Right lobe of liver (tissue), 6 donors: ENCODE results near the gene ADAM23. TPM values are rescaled to one million over a fixed set of nuclear protein-coding genes. Genes with fewer than 3 reads are reported as not detected.

ENCODE experiments used
- ATAC-seq, 4 donors: fragments of 200-7000 bp; cut with Tn5 transposase; one replicate each; pipeline ENCODE4 v1.9.1; 2020; ENCODE audit warnings: mild to moderate bottlenecking in 4 of 4, moderate library complexity in 4 of 4
- DNase-seq, 3 donors: peaks; one replicate each; pipeline ENCODE4 v3.0.0-alpha.2; 2020
- H3K27ac ChIP-seq, 3 donors: fragments of 200-600 bp; one replicate each; pipeline ENCODE4 v1.8.0; 2022
- H3K27me3 ChIP-seq, 2 donors: fragments of 200-600 bp; one replicate each; pipeline ENCODE4 v1.8.0; 2022
- H3K36me3 ChIP-seq, 4 donors: fragments of 200-600 bp; sonication (generic) in 1 of 4; one replicate each; pipeline versions ENCODE4 v1.5.1 to v1.8.0; 2017 to 2022; ENCODE audit warnings: control low read depth in 1 of 4
- H3K4me1 ChIP-seq, 4 donors: fragments of 200-600 bp; sonication (generic) in 1 of 4; one replicate each; pipeline versions ENCODE4 v1.5.1 to v1.8.0; 2017 to 2022; ENCODE audit warnings: control low read depth in 1 of 4
- H3K4me3 ChIP-seq, 3 donors: fragments of 200-600 bp; one replicate each; pipeline ENCODE4 v1.8.0; 2022
- H3K9me3 ChIP-seq, 4 donors: fragments of 200-600 bp; sonication (generic) in 1 of 4; one replicate each; pipeline versions ENCODE4 v1.5.1 to v1.8.0; 2017 to 2022; ENCODE audit warnings: control low read depth in 1 of 4
- POLR2A ChIP-seq: fragments of 450-650 bp; IDR thresholded peaks from one replicate; pipeline ENCODE4 v1.6.1; 2017; ENCODE audit warnings: antibody characterized with exemption, mild to moderate bottlenecking
- WGBS: methylation state at CpG from one replicate; pipeline ENCODE4 v1.1.6; 2018; ENCODE audit warnings: low coverage, low lambda C conversion rate; ENCODE audit not compliant: insufficient coverage; ENCODE audit errors: missing lambda C conversion rate; 5-methylcytosine and 5-hydroxymethylcytosine counted together
- intact Hi-C, 2 donors: fragments of 100-400 bp; cut with DNase I; formaldehyde crosslinking; loops; one replicate each; pipeline versions ENCODE4 v1.11.2 to v1.14.1; 2022
- total RNA-seq, 6 experiments: library from RNA; depleted of rRNA in 2 of 6; stranded (reverse); fragments of >200 nt in 2 of 6; fragmentation: NEBNext Ultra II Directional in 3 of 6; extraction: Animal tissue kit (Norgen Biotek cat#: 25700) in 3 of 6; gene quantifications; one replicate each; pipeline versions ENCODE4 v1.1.0 to v1.2.4, GENCODE V29; 2016 to 2023
- TF ChIP-seq, protein P1 (sequence below), 4 donors: fragments of 200-600 bp in 3 of 4; fragments of 450-650 bp in 1 of 4; IDR thresholded peaks; one replicate each; pipeline versions ENCODE4 v1.5.1 to v1.8.0; 2016 to 2022; ENCODE audit warnings: antibody characterized with exemption in 4 of 4, mild to moderate bottlenecking in 2 of 4
- donor health status: DM: no; HTN: yes; CAD: no.
- donor health status: DM: no; HTN: no; CAD: no.
- donor health status: DM: no; HTN: no; CAD: no.
- donor health status: DM: no; HTN: yes; CAD: no.
- donor health status: DM: no; HTN: yes; CAD: no.

The ADAM23 gene
- total RNA-seq, 6 experiments from 2014 or later: under 0.01 to 0.26 (median 0.09) TPM; not detected in 2

DNA sequence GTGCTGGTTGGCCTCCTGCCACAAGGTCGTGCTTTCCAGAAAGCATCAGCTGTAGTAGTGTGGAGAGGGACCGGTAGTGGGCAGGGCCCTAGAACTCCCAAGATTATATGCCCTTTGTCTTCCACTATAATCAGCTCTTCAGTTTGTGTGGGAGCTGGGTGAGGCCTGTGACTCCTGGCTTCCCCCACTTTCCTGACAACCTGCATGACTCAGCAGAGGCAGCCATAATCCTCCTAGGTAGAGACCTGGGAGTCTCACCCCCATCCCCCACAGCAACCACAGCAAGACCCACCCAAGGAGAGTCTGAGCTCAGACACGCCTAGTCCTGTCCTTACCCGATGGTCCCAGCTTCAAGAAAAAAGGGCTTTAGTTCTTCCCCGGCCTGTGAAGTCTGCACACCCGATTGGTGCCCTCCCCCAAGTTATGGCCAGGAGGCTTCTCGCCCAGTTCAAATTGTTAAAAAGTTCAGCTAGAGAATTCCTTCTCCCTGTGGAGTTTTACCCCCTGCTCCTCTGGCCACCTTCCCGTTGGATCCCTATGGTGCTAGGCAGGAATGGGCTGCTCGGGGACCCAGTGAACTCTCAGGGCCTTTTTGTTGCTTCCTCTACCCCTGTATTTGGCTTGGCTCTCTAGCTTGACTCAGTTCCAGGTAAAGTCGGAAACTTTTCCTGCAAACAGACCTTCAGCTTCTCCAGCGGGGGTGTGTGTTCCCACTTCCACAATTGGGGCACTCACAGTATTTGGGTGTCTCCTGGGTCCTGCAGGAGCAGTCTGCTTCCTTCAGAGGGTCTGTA, 141.2 kb downstream of the ADAM23 start:
- no peaks in the 10 kb centered on the region for H3K36me3 ChIP-seq
- no peaks in the 10 kb centered on the region for H3K27me3 ChIP-seq
- TF ChIP-seq, protein P1, sequence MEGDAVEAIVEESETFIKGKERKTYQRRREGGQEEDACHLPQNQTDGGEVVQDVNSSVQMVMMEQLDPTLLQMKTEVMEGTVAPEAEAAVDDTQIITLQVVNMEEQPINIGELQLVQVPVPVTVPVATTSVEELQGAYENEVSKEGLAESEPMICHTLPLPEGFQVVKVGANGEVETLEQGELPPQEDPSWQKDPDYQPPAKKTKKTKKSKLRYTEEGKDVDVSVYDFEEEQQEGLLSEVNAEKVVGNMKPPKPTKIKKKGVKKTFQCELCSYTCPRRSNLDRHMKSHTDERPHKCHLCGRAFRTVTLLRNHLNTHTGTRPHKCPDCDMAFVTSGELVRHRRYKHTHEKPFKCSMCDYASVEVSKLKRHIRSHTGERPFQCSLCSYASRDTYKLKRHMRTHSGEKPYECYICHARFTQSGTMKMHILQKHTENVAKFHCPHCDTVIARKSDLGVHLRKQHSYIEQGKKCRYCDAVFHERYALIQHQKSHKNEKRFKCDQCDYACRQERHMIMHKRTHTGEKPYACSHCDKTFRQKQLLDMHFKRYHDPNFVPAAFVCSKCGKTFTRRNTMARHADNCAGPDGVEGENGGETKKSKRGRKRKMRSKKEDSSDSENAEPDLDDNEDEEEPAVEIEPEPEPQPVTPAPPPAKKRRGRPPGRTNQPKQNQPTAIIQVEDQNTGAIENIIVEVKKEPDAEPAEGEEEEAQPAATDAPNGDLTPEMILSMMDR (IDR thresholded peaks at IDR 0.05): no peak
- no peak for TF ChIP-seq POLR2A
- DNase-seq (no peak), ATAC-seq (no peak)
- H3K4me3 ChIP-seq: no peak overlapping the region
- no peak overlapping the region for H3K27ac ChIP-seq
- WGBS: 69% methylated on average over 11 of the region's 11 CpGs
- H3K4me1 ChIP-seq: no peaks in the 10 kb centered on the region
- intact Hi-C loops: no loop called here
- H3K9me3 ChIP-seq: no peaks in the 10 kb centered on the region

DNA sequence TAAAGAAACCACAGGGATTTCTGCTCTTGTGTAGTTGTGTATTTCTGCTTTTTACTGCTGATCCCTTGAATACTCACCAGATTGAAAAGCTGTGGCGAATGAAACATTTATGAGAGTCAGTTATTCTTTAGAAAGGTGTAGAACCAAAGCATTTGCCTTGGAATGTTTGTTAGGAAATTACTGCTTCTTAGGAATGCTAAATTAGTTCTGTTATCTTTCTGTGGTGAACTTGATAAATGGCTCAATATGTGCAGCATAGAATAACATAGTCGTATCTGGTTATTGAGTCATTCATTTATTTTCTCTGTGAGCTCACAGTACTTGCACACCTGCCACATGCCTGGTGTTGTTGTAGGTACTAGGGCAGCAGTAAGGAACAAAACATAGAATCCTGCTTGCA, 142.0 kb downstream of the ADAM23 start:
- intact Hi-C loops: no loop called here
- Histone ChIP-seq H3K27me3 (no peaks in the 10 kb centered on the region), H3K36me3 (no peaks in the 10 kb centered on the region), H3K4me3 (no peak overlapping the region), H3K27ac (no peak overlapping the region), H3K9me3 (no peaks in the 10 kb centered on the region), H3K4me1 (no peaks in the 10 kb centered on the region)
- TF ChIP-seq, protein P1 (IDR thresholded peaks at IDR 0.05): no peak
- TF ChIP-seq POLR2A: no peak
- 66% methylated on average over 2 of the region's 2 CpGs for WGBS
- ATAC-seq: no peak
- no peak for DNase-seq

DNA sequence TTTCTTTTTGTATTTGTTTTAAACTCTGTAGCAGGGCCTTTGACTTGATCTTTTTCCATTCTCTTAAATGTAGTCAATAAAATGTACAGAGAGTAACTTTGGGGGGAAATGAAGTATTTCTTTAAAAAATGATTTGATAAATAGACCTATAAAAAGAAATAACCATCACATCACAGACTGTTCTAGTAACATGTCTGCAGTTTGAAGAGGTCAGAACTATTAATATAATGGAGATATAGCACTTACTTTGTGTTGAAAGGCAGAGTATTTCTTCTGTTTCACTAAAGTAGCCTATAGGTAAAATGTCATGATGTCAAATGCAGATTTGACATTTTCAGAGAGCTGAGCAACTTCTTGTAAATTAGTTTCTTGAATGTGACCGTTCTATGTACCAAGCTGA, 143.3 kb downstream of the ADAM23 start:
- ATAC-seq (no peak), DNase-seq (no peak)
- TF ChIP-seq, protein P1 (IDR thresholded peaks at IDR 0.05): no peak
- TF ChIP-seq POLR2A: no peak
- intact Hi-C loops: no loop called here
- Histone ChIP-seq H3K27ac (no peak overlapping the region), H3K36me3 (no peaks in the 10 kb centered on the region), H3K9me3 (no peaks in the 10 kb centered on the region), H3K4me3 (no peak overlapping the region), H3K27me3 (no peaks in the 10 kb centered on the region), H3K4me1 (no peaks in the 10 kb centered on the region)
- WGBS: 58% methylated on average over 1 of the region's 1 CpG

DNA sequence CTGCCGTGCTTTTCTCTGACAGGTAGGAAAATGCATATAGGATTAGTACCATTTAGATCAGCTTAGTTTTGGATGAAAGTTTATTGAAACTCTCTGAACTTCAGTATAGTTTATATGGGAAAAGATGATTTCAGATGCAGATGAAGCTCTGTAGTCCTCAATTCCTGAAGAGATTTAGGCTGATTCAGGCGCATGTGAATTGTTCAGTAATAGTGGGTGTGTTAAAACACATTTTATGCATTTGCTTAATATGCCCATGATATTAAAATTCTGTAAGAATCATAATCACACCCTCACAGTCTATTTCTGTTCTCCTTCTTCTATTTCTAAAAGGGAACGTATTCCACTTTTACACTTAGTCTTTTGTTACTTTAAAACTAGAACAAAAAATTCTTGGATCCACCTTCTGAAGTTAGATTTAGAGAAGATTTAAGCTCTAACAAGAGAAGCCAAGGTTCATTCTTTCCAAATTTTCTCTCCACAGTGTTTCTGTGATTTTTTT, 154.4 kb downstream of the ADAM23 start:
- intact Hi-C loops: no loop called here
- ATAC-seq: no peak

More for the DNA sequence above, 154.4 kb downstream of the ADAM23 start:
- Histone ChIP-seq H3K27ac (no peak overlapping the region), H3K36me3 (no peaks in the 10 kb centered on the region), H3K27me3 (no peaks in the 10 kb centered on the region), H3K4me3 (no peak overlapping the region), H3K4me1 (no peaks in the 10 kb centered on the region), H3K9me3 (no peaks in the 10 kb centered on the region)
- DNase-seq: no peak
- TF ChIP-seq POLR2A: no peak
- TF ChIP-seq, protein P1 (IDR thresholded peaks at IDR 0.05): no peak
- 74% methylated on average over 3 of the region's 3 CpGs for WGBS
